22Rv1 (cell line): ENCODE data around the gene NUDC.
A peak's percentile ranks its signal among the peaks of the same experiment; 100 is the strongest.

ENCODE experiments used
- H3K27ac ChIP-seq: fragments of 450-650 bp; 2 replicates; pipeline ENCODE4 v1.5.1; 2017
- CTCF ChIP-seq: fragments of 450-650 bp; IDR thresholded peaks from 2 replicates; pipeline ENCODE4 v1.5.1; 2017; ENCODE audit warnings: mild to moderate bottlenecking
- ZFX ChIP-seq: fragments of 450-650 bp; IDR thresholded peaks from 2 replicates; pipeline ENCODE4 v1.6.1; 2017; ENCODE audit warnings: antibody characterized with exemption, borderline replicate concordance

The NUDC gene

GRCh38 chr1:26900815-26901511, 20.6 kb upstream of the NUDC start:
- TF ChIP-seq CTCF (no peak), ZFX (no peak)
- H3K27ac ChIP-seq: peak overlapping the region; percentile 85

- no peak overlapping the region for H3K27ac ChIP-seq
- TF ChIP-seq CTCF: no peak
- TF ChIP-seq ZFX: no peak
Observed at GRCh38 chr1:26907071-26907917, 14.2 kb upstream of the NUDC start.

- TF ChIP-seq CTCF: no peak
- TF ChIP-seq ZFX: no peak
- H3K27ac ChIP-seq: no peak overlapping the region
Observed at GRCh38 chr1:26909951-26910342, 11.6 kb upstream of the NUDC start.

DNA sequence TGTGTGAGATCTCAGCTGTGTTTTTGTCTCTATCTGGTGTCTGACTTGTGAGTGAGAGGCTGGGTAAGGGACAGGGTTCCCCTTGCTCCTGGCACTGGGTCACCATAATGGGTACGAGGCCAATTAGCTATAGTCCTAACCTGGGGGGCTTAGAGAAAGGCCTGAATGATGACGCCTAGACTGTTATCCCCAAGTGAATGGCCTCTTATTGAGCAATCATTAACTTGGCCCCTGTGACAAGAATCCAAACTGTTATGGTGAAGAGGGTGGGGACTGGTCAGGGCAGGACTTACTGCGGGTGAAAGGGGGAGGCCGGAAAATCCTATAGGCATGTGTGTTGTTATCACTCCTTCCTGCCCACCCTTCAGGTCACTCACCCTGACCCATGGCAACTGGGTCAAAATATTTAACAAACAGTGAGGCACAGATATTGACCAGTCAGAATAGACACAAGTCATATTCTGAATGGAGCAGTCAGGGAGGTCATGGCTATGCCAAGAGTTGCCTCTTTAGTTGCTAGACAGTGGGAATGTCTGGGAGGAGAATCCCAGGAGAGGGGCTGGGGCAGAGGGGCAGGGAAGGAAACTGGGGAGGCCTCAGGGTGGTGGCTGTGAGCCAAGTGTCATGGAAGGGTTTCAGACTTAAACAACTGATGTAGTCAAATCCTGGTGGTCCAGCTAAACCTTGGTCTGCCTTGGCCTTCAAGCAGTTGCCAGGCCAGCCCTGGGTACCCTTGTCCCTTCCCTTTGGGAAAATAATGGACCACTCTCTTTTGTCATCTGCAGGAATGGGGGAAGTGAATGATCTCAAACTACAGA, 11.0 kb upstream of the NUDC start:
- TF ChIP-seq ZFX (no peak), CTCF (no peak)
- H3K27ac ChIP-seq: no peak overlapping the region

DNA sequence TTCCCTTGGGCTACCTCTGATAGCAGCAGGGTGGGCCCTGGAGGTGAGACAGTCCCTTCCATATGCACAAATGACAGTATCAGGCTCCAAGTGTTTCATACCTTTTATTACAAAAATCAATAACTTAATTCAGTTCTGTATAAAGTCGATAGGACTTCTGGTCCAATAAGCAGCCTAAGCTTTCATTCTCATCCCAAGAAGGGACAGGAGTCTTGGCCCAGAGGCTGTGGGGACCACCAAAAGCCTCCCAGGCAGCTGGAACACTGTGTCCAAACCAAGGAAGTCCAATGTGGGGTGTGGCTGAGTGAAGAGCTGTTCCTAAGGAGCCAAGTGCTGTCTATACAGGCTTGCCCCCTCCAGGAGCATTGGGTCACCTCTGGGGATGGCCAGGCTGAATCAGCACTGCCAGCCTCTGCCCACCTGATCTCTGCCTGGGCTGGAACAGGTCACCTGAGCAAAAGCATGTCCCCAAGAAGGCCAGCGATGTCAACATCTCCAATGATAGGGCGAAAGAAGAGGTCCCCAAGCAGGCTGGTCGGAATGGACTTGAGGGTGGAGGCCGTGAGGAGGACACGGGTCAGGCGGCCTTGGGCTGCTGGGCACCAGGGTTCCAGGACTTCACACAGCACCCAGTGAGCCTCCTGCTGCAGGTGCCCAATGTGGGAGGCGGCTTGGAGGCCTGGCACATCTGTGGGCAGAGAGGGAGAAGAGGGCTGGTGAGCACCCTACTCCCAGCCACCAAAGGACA, 10.0 kb upstream of the NUDC start:
- H3K27ac ChIP-seq: no peak overlapping the region
- TF ChIP-seq ZFX: no peak
- no peak for TF ChIP-seq CTCF

DNA sequence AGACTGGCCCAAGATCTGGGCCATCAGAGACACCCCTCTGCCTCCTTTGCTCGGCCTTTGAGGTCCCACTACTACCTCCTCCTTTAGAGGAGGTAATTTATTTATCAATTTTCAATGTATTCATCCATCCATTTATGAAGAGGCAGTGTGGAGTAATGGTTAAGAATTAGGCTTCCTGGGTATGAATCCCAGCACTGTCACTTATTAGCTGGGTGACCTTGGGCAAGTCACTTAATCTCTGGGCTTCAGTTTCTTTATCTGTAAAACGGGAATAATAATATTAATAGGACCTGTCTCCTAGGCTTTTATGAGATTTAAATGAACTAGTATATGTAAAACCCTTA, 9.4 kb upstream of the NUDC start:
- no peak overlapping the region for H3K27ac ChIP-seq
- TF ChIP-seq ZFX (no peak), CTCF (no peak)
